HEK293 (cell line): ENCODE results near the gene RPL13A.

Experiments
- CTCF ChIA-PET: fragments of 350-600 bp; formaldehyde crosslinking; extraction: SDS; loops from one replicate; lab custom pipeline; 2021; ENCODE audit warnings: antibody characterized with exemption; lab: Yijun Ruan, JAX
- POLR2A ChIA-PET: fragments of 300-600 bp; formaldehyde crosslinking; extraction: SDS; loops from one replicate; lab custom pipeline; 2020; ENCODE audit warnings: antibody characterized with exemption, inconsistent platforms; lab: Yijun Ruan, JAX
- H3K27ac ChIP-seq: fragments of 200-500 bp; sonication (Bioruptor generic); 2 replicates; pipeline ENCODE4 v1.5.1; 2014; ENCODE audit warnings: low read depth, low read length, control low read depth, inconsistent platforms; ENCODE audit errors: extremely low read depth
- H3K36me3 ChIP-seq, 2 experiments: fragments of 200-500 bp in 1 of 2; sonication (Bioruptor generic) in 1 of 2; 1 replicate in 1 of 2; 2 replicates in 1 of 2; pipeline ENCODE4 v1.5.1; 2014 to 2017; ENCODE audit warnings: inconsistent platforms in 2 of 2, low read length in 2 of 2; ENCODE audit not compliant: control insufficient read depth in 2 of 2, insufficient read depth in 1 of 2
- H3K4me1 ChIP-seq: fragments of 200-500 bp; sonication (Bioruptor generic); 2 replicates; pipeline ENCODE4 v1.5.1; 2014; ENCODE audit warnings: mild to moderate bottlenecking, low read length, inconsistent platforms; ENCODE audit not compliant: control insufficient read depth, insufficient read depth
- H3K4me3 ChIP-seq: 2 replicates; pipeline ENCODE4 v1.5.1; 2011; ENCODE audit warnings: low read depth, mild to moderate bottlenecking, control low read depth, low read length, moderate library complexity
- H3K9me3 ChIP-seq: fragments of 200-500 bp; sonication (Bioruptor generic); 2 replicates; pipeline ENCODE4 v1.5.1; 2014; ENCODE audit warnings: low read depth, low read length, inconsistent platforms; ENCODE audit not compliant: control insufficient read depth, insufficient read depth
- BCL11B ChIP-seq: fragments of 450-650 bp; formaldehyde crosslinking; IDR thresholded peaks from 2 replicates; pipeline ENCODE4 v1.5.1; 2016; ENCODE audit warnings: low read depth, missing biosample characterization, missing genetic modification characterization
- HOXA7 ChIP-seq: sonication (generic); formaldehyde crosslinking; IDR thresholded peaks from 2 replicates; pipeline ENCODE4 v1.8.1; 2022; ENCODE audit warnings: missing genetic modification reagents, borderline replicate concordance
- MYNN ChIP-seq: fragments of 450-650 bp; formaldehyde crosslinking; IDR thresholded peaks from 2 replicates; pipeline ENCODE4 v1.5.1; 2016; ENCODE audit warnings: missing biosample characterization, missing genetic modification characterization, borderline replicate concordance
- SETDB1 ChIP-seq: IDR thresholded peaks from one replicate; pipeline ENCODE4 v1.6.1; 2017; ENCODE audit warnings: mild to moderate bottlenecking, low read length, moderate library complexity, mixed read lengths; ENCODE audit not compliant: insufficient read length
- WT1 ChIP-seq: fragments of 450-650 bp; formaldehyde crosslinking; IDR thresholded peaks from 2 replicates; pipeline ENCODE4 v1.5.1; 2016; ENCODE audit warnings: missing biosample characterization, missing genetic modification characterization
- ZBTB8A ChIP-seq: fragments of 450-650 bp; formaldehyde crosslinking; IDR thresholded peaks from 2 replicates; pipeline ENCODE4 v1.5.1; 2016; ENCODE audit warnings: missing biosample characterization, missing genetic modification characterization
- ZNF114 ChIP-seq: fragments of 450-650 bp; formaldehyde crosslinking; IDR thresholded peaks from 2 replicates; pipeline ENCODE4 v1.5.0; 2017; ENCODE audit warnings: missing biosample characterization, missing genetic modification characterization
- ZNF133 ChIP-seq: fragments of 450-650 bp; formaldehyde crosslinking; IDR thresholded peaks from 2 replicates; pipeline ENCODE4 v1.5.1; 2016; ENCODE audit warnings: missing biosample characterization, missing genetic modification characterization
- ZNF184 ChIP-seq: fragments of 450-650 bp; IDR thresholded peaks from 2 replicates; pipeline ENCODE4 v1.5.1; 2018; ENCODE audit warnings: missing biosample characterization, mild to moderate bottlenecking, missing genetic modification characterization
- ZNF202 ChIP-seq: fragments of 450-650 bp; formaldehyde crosslinking; IDR thresholded peaks from 2 replicates; pipeline ENCODE4 v1.5.1; 2016; ENCODE audit warnings: missing biosample characterization, missing genetic modification characterization, borderline replicate concordance
- ZNF23 ChIP-seq: fragments of 450-650 bp; formaldehyde crosslinking; IDR thresholded peaks from 2 replicates; pipeline ENCODE4 v1.5.1; 2016; ENCODE audit warnings: missing biosample characterization, missing genetic modification characterization, borderline replicate concordance
- ZNF248 ChIP-seq: fragments of 450-650 bp; formaldehyde crosslinking; IDR thresholded peaks from 2 replicates; pipeline ENCODE4 v1.5.1; 2017; ENCODE audit warnings: missing biosample characterization, missing genetic modification characterization
- ZNF274 ChIP-seq, 2 experiments: fragments of 200-500 bp in 1 of 2; fragments of 450-650 bp in 1 of 2; sonication (Bioruptor generic) in 1 of 2; formaldehyde crosslinking in 1 of 2; IDR thresholded peaks; 2 replicates each; pipeline versions ENCODE4 v1.5.1 to v1.6.1; 2014 to 2016; ENCODE audit warnings: borderline replicate concordance in 1 of 2, inconsistent platforms in 1 of 2, low read length in 1 of 2, missing biosample characterization in 1 of 2, missing genetic modification characterization in 1 of 2
- ZNF341 ChIP-seq: fragments of 450-650 bp; formaldehyde crosslinking; IDR thresholded peaks from 2 replicates; pipeline ENCODE4; 2016; ENCODE audit warnings: low read depth, missing biosample characterization, missing genetic modification characterization
- ZNF416 ChIP-seq: fragments of 450-650 bp; formaldehyde crosslinking; IDR thresholded peaks from 2 replicates; pipeline ENCODE4 v1.5.1; 2016; ENCODE audit warnings: missing biosample characterization, missing genetic modification characterization
- TF ChIP-seq, protein P1 (sequence below): fragments of 450-650 bp; formaldehyde crosslinking; conservative IDR thresholded peaks from 2 replicates; pipeline ENCODE4 v1.5.1; 2016; ENCODE audit warnings: low read depth, missing biosample characterization, missing genetic modification characterization
- TF ChIP-seq, protein P2 (sequence below): fragments of 450-650 bp; formaldehyde crosslinking; IDR thresholded peaks from 2 replicates; pipeline ENCODE4 v1.5.1; 2016; ENCODE audit warnings: missing biosample characterization, missing genetic modification characterization
- TF ChIP-seq, protein P3 (sequence below): fragments of 450-650 bp; formaldehyde crosslinking; IDR thresholded peaks from 2 replicates; pipeline ENCODE4 v1.5.1; 2017; ENCODE audit warnings: missing biosample characterization, missing genetic modification characterization
- TF ChIP-seq, protein P4 (sequence below): fragments of 450-650 bp; formaldehyde crosslinking; optimal IDR thresholded peaks from 2 replicates; pipeline ENCODE3; 2016; ENCODE audit warnings: missing biosample characterization, mild to moderate bottlenecking, missing genetic modification characterization
- TF ChIP-seq, protein P5 (sequence below): fragments of 450-650 bp; formaldehyde crosslinking; IDR thresholded peaks from 2 replicates; pipeline ENCODE4 v1.5.0; 2017; ENCODE audit warnings: missing biosample characterization, missing genetic modification characterization, borderline replicate concordance

Gene RPL13A

DNA sequence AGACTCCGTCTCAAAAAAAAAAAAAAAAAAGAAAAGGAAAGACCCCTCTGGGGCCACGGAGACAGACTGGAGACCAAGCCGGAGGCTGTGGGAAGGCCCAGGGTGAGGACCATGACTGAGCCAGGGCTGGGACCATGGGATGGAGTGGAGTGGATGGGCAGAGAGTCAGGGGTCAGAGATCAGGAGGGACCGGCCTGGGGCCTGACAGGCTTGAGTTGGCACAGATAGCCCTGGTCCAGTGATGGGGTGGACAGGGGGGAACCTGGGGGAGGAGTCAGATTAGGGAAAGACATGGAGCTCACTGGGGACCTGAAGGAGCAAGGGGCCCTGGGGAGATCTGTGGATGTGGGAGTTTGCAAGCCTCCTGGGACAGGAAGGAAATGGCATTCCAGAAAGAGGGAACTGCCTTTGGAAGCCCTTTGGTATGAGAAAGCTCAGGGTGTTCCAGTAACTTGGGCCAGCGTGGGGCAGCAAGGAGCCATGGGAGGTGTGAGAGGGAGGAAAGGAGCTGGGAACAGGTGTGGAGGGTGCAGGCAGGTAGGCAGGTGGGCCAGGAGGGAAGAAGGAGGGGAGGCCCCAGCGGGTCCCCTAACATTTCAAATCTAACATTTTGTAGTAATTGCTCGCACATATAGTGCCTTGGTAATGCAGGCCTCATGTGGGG, 6.3 kb upstream of the RPL13A start (continued):
- TF ChIP-seq, protein P1, sequence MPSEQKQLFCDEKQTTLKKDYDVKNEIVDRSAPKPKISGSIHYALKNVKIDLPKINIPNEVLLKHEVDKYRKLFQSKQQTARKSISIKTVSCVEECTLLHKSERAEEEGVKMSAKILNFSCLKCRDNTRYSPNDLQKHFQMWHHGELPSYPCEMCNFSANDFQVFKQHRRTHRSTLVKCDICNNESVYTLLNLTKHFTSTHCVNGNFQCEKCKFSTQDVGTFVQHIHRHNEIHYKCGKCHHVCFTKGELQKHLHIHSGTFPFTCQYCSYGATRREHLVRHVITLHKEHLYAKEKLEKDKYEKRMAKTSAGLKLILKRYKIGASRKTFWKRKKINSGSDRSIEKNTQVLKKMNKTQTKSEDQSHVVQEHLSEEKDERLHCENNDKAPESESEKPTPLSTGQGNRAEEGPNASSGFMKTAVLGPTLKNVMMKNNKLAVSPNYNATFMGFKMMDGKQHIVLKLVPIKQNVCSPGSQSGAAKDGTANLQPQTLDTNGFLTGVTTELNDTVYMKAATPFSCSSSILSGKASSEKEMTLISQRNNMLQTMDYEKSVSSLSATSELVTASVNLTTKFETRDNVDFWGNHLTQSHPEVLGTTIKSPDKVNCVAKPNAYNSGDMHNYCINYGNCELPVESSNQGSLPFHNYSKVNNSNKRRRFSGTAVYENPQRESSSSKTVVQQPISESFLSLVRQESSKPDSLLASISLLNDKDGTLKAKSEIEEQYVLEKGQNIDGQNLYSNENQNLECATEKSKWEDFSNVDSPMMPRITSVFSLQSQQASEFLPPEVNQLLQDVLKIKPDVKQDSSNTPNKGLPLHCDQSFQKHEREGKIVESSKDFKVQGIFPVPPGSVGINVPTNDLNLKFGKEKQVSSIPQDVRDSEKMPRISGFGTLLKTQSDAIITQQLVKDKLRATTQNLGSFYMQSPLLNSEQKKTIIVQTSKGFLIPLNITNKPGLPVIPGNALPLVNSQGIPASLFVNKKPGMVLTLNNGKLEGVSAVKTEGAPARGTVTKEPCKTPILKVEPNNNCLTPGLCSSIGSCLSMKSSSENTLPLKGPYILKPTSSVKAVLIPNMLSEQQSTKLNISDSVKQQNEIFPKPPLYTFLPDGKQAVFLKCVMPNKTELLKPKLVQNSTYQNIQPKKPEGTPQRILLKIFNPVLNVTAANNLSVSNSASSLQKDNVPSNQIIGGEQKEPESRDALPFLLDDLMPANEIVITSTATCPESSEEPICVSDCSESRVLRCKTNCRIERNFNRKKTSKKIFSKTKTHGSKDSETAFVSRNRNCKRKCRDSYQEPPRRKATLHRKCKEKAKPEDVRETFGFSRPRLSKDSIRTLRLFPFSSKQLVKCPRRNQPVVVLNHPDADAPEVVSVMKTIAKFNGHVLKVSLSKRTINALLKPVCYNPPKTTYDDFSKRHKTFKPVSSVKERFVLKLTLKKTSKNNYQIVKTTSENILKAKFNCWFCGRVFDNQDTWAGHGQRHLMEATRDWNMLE (tag by site-specific recombination) = no peak
- TF ChIP-seq BCL11B (tag by site-specific recombination) (no peak), ZNF341 (tag by site-specific recombination) (no peak), WT1 (tag by site-specific recombination) (no peak), ZNF133 (tag by site-specific recombination) (no peak), ZNF23 (tag by site-specific recombination) (no peak), MYNN (tag by site-specific recombination) (no peak), ZNF274 (IDR thresholded peaks at IDR 0.05; ENCODE audit: low read length) (no peak), ZNF274 (tag by site-specific recombination; IDR thresholded peaks at IDR 0.05; ENCODE audit: borderline replicate concordance) (no peak)
- TF ChIP-seq, protein P2, sequence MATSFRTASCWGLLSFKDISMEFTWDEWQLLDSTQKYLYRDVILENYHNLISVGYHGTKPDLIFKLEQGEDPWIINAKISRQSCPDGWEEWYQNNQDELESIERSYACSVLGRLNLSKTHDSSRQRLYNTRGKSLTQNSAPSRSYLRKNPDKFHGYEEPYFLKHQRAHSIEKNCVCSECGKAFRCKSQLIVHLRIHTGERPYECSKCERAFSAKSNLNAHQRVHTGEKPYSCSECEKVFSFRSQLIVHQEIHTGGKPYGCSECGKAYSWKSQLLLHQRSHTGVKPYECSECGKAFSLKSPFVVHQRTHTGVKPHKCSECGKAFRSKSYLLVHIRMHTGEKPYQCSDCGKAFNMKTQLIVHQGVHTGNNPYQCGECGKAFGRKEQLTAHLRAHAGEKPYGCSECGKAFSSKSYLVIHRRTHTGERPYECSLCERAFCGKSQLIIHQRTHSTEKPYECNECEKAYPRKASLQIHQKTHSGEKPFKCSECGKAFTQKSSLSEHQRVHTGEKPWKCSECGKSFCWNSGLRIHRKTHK = no peak
- TF ChIP-seq, protein P3, sequence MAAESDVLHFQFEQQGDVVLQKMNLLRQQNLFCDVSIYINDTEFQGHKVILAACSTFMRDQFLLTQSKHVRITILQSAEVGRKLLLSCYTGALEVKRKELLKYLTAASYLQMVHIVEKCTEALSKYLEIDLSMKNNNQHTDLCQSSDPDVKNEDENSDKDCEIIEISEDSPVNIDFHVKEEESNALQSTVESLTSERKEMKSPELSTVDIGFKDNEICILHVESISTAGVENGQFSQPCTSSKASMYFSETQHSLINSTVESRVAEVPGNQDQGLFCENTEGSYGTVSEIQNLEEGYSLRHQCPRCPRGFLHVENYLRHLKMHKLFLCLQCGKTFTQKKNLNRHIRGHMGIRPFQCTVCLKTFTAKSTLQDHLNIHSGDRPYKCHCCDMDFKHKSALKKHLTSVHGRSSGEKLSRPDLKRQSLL (tag by site-specific recombination) = peak; percentile 23; the same call in 1 of the 2 replicates
- TF ChIP-seq, protein P4, sequence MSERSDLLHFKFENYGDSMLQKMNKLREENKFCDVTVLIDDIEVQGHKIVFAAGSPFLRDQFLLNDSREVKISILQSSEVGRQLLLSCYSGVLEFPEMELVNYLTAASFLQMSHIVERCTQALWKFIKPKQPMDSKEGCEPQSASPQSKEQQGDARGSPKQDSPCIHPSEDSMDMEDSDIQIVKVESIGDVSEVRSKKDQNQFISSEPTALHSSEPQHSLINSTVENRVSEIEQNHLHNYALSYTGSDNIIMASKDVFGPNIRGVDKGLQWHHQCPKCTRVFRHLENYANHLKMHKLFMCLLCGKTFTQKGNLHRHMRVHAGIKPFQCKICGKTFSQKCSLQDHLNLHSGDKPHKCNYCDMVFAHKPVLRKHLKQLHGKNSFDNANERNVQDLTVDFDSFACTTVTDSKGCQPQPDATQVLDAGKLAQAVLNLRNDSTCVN (tag by site-specific recombination) = no peak

DNA sequence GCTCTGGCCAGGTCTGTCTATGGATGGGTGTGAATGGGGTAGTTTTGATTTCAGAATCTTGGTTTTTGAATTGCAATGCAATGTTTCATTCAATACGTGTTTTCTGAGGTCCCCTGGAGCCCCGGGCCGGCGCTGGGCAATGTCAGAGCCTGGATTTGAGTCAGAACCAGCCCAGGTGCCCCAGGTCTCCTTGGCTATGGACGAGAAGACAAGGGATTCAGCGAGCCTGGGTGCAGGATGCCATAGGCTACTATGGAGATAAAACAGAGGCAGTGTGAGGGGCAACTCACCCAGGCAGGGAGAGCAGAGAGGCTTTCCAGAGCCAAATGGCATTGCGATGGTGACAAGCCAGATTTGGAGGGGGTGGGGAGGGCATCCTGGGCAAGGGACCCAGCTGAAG, 1.2 kb upstream of the RPL13A start:
- TF ChIP-seq ZNF184 (tag by site-specific recombination) (no peak), ZNF248 (tag by site-specific recombination) (no peak), HOXA7 (CRISPR knock-in tag) (no peak), ZNF416 (tag by site-specific recombination) (no peak), SETDB1 (no peak), ZBTB8A (tag by site-specific recombination) (no peak), ZNF114 (tag by site-specific recombination) (no peak), ZNF202 (no peak)
- TF ChIP-seq, protein P5, sequence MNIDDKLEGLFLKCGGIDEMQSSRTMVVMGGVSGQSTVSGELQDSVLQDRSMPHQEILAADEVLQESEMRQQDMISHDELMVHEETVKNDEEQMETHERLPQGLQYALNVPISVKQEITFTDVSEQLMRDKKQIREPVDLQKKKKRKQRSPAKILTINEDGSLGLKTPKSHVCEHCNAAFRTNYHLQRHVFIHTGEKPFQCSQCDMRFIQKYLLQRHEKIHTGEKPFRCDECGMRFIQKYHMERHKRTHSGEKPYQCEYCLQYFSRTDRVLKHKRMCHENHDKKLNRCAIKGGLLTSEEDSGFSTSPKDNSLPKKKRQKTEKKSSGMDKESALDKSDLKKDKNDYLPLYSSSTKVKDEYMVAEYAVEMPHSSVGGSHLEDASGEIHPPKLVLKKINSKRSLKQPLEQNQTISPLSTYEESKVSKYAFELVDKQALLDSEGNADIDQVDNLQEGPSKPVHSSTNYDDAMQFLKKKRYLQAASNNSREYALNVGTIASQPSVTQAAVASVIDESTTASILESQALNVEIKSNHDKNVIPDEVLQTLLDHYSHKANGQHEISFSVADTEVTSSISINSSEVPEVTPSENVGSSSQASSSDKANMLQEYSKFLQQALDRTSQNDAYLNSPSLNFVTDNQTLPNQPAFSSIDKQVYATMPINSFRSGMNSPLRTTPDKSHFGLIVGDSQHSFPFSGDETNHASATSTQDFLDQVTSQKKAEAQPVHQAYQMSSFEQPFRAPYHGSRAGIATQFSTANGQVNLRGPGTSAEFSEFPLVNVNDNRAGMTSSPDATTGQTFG (tag by site-specific recombination) = no peak
- CTCF ChIA-PET = interaction anchor here (1.1 kb wide), 1 partner anchor 10 kb away, joined by 4 read pairs; no protein-coding TSS in a partner anchor
- H3K4me3 ChIP-seq = no peak overlapping the region
- no peaks in the 10 kb centered on the region for H3K9me3 ChIP-seq
- no peak overlapping the region for H3K27ac ChIP-seq
- peaks cover 14 to 35% of the 10 kb centered on the region in 2 experiments for H3K36me3 ChIP-seq
- POLR2A ChIA-PET = interaction anchor here (1.5 kb wide), 1 partner anchor 9 kb away, joined by 3 read pairs; no protein-coding TSS in a partner anchor
- peaks cover 4% of the 10 kb centered on the region; the same call in 1 of the 2 replicates for H3K4me1 ChIP-seq
